Transverse colon (tissue), 4 donors: ENCODE results near the gene TLE3. TPM values are rescaled to one million over a fixed set of nuclear protein-coding genes. Genes with fewer than 3 reads are reported as not detected.
A peak's percentile ranks its signal among the peaks of the same experiment; 100 is the strongest.

Source experiments
- DNase-seq: peaks from one replicate; pipeline ENCODE4 v3.0.0-alpha.2; 2019
- H3K27ac ChIP-seq, 4 donors: fragments of 200-600 bp; sonication (generic); 2 replicates each; pipeline ENCODE4 v1.5.1; 2016 to 2018; ENCODE audit warnings: inconsistent platforms in 4 of 4
- H3K27me3 ChIP-seq: fragments of 200-600 bp; sonication (generic); 2 replicates; pipeline ENCODE4 v1.5.1; 2017; ENCODE audit warnings: inconsistent platforms
- H3K36me3 ChIP-seq, 4 donors: fragments of 200-600 bp; sonication (generic); 2 replicates each; pipeline ENCODE4 v1.5.1; 2017 to 2019; ENCODE audit warnings: inconsistent platforms in 4 of 4
- H3K4me1 ChIP-seq, 4 donors: fragments of 200-600 bp; sonication (generic); 2 replicates each; pipeline ENCODE4 v1.5.1; 2017 to 2020; ENCODE audit warnings: inconsistent platforms in 4 of 4
- H3K4me3 ChIP-seq, 4 donors: fragments of 200-600 bp; sonication (generic); 1 replicate in 1 of 4; 2 replicates in 3 of 4; pipeline versions ENCODE4 v1.5.1 to v1.6.1; 2017 to 2019; ENCODE audit warnings: inconsistent platforms in 4 of 4
- H3K9me3 ChIP-seq, 2 donors: fragments of 200-600 bp; sonication (generic); 2 replicates each; pipeline ENCODE4 v1.5.1; 2017 to 2019; ENCODE audit warnings: inconsistent platforms in 2 of 2
- EP300 ChIP-seq: sonication (generic); formaldehyde crosslinking; IDR thresholded peaks from one replicate; pipeline ENCODE4 v1.6.1; 2017; ENCODE audit warnings: antibody characterized with exemption, low read depth
- POLR2A ChIP-seq: fragments of 450-650 bp; IDR thresholded peaks from one replicate; pipeline ENCODE4 v1.6.1; 2016; ENCODE audit warnings: antibody characterized with exemption, mild to moderate bottlenecking, moderate library complexity
- POLR2AphosphoS5 ChIP-seq, 3 donors: sonication (generic); formaldehyde crosslinking; IDR thresholded peaks; one replicate each; pipeline ENCODE4 v1.6.1; 2016; ENCODE audit warnings: antibody characterized with exemption in 3 of 3
- WGBS, 2 donors: methylation state at CpG; one replicate each; pipeline ENCODE4 v1.1.5; 2018; ENCODE audit warnings: low coverage in 1 of 2; 5-methylcytosine and 5-hydroxymethylcytosine counted together
- in situ Hi-C, 4 donors: fragments of 200-750 bp; cut with MboI; loops; one replicate each; pipeline versions ENCODE4 v1.15.0 to v1.15.1; 2017; ENCODE audit warnings: low sequenced_read_pairs in 3 of 4, low pct_ligation_motif_present in 1 of 4, low pct_unique_long_range_greater_than_20kb in 1 of 4
- intact Hi-C: fragments of 100-400 bp; cut with DNase I; formaldehyde crosslinking; loops from one replicate; pipeline ENCODE4 v1.15.1; 2023; ENCODE audit warnings: low total_unique reads
- total RNA-seq, 4 donors: library from RNA; depleted of rRNA; stranded (reverse); fragments of >200 nt; gene quantifications; one replicate each; pipeline ENCODE4 v1.1.0, GENCODE V29; 2016
- TF ChIP-seq, protein P1 (sequence below), 5 experiments: fragments of 200-600 bp in 3 of 5; fragments of 450-650 bp in 2 of 5; sonication (generic) in 3 of 5; IDR thresholded peaks; 1 replicate in 2 of 5; 2 replicates in 3 of 5; pipeline ENCODE4 v1.5.1; 2016 to 2017; ENCODE audit warnings: antibody characterized with exemption in 5 of 5, inconsistent platforms in 3 of 5, mild to moderate bottlenecking in 2 of 5, moderate library complexity in 1 of 5

Gene TLE3
- total RNA-seq, 4 donors from 2014 or later = 49.8 to 223 (median 114) TPM

- no peak for DNase-seq
- WGBS, 2 donors = 92% methylated on average over 2 to 7 of the region's 7 CpGs
- intact Hi-C loops = no loop called here
These were observed 6.3 kb upstream of the TLE3 start for GRCh38 chr15:70103880-70104626.

DNA sequence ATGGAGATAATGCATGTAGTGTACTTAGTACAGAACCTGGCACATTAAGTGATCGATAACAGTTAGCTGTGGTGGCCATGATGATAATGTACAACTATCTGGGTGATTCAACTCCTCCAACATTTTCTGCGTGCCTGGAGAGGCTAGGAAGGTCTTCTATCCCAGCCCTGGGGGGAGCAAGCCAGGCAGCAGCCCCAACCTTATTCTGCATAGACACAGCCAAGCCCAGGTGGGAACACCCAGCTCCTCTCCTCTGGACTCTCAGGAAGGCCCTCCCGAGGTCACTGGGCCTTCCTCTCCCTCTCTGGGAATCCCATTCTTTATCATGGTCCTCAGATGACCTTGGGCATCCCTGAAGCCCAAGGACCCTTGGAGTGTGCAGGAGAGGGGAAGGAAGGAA lies 5.1 kb upstream of the TLE3 start:
- Histone ChIP-seq H3K4me3 (no peak overlapping the region), H3K4me1 (peaks cover 12 to 38% (median 32%) of the 10 kb centered on the region in 4 donors), H3K36me3 (no peaks in the 10 kb centered on the region), H3K9me3 (no peaks in the 10 kb centered on the region), H3K27ac (no peak overlapping the region), H3K27me3 (no peaks in the 10 kb centered on the region)
- WGBS, 2 donors = 86 to 100% methylated on average over 1 to 3 of the region's 3 CpGs
- intact Hi-C loops (no loop called here), in situ Hi-C loops (no loop called here)
- DNase-seq = no peak
- TF ChIP-seq POLR2AphosphoS5 (IDR thresholded peaks at IDR 0.05) (no peak), POLR2A (no peak), EP300 (no peak)
- TF ChIP-seq, protein P1, sequence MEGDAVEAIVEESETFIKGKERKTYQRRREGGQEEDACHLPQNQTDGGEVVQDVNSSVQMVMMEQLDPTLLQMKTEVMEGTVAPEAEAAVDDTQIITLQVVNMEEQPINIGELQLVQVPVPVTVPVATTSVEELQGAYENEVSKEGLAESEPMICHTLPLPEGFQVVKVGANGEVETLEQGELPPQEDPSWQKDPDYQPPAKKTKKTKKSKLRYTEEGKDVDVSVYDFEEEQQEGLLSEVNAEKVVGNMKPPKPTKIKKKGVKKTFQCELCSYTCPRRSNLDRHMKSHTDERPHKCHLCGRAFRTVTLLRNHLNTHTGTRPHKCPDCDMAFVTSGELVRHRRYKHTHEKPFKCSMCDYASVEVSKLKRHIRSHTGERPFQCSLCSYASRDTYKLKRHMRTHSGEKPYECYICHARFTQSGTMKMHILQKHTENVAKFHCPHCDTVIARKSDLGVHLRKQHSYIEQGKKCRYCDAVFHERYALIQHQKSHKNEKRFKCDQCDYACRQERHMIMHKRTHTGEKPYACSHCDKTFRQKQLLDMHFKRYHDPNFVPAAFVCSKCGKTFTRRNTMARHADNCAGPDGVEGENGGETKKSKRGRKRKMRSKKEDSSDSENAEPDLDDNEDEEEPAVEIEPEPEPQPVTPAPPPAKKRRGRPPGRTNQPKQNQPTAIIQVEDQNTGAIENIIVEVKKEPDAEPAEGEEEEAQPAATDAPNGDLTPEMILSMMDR (IDR thresholded peaks at IDR 0.05) = no peak

More at GRCh38 chr15:70103880-70104626, 6.3 kb upstream of the TLE3 start:
- Histone ChIP-seq H3K4me1 (peaks cover 8 to 27% (median 23%) of the 10 kb centered on the region in 4 donors), H3K4me3 (no peak overlapping the region), H3K27ac (no peak overlapping the region), H3K27me3 (no peaks in the 10 kb centered on the region), H3K36me3 (no peaks in the 10 kb centered on the region), H3K9me3 (no peaks in the 10 kb centered on the region)
- no peak for TF ChIP-seq EP300
- no peak for TF ChIP-seq POLR2AphosphoS5 (IDR thresholded peaks at IDR 0.05)
- TF ChIP-seq, protein P1 (IDR thresholded peaks at IDR 0.05) = no peak
- no peak for TF ChIP-seq POLR2A
- in situ Hi-C loops = no loop called here

DNA sequence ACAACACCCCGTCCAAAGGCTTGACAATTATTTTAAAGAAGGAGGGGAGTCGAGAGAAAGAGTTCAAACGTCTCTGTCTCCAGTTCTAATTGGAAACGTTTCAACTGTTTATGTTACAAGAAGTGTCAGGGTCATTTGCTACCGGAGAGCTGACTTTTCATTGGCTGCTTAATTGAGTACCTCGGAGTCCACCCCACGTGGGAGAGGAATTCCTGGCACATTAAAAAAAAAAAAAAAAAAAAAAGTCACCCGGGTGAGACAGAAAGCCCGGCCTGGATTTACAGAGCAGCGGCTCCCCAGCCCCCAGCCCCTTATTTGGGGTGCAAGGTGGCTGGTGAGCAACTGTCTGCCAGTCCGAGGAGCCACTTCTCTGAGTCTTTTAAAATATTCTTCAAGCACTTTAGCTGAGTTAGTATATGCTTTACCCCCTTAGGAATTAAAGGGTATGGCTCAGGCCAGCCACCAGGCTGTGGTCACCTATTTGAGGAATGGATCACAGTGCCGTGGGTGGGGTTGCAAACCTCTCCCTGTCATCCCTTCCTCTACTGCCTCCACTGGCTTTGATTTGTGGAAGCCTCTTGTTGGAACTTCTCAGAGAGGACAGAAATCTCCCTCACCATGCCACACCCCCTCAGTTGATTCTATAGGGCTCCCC lies 3.9 kb upstream of the TLE3 start:
- H3K4me1 ChIP-seq = peaks cover 12 to 38% (median 32%) of the 10 kb centered on the region in 4 donors
- intact Hi-C loops = no loop called here
- peak; percentile 63 for DNase-seq
- TF ChIP-seq, protein P1 (IDR thresholded peaks at IDR 0.05) = peak in 2 of 5 experiments; percentile 15 to 17
- TF ChIP-seq EP300 (no peak), POLR2AphosphoS5 (IDR thresholded peaks at IDR 0.05) (peak; percentile 11 to 36 (median 28)), POLR2A (no peak)
- H3K9me3 ChIP-seq = no peaks in the 10 kb centered on the region
- 0 to 7% methylated on average over 4 to 12 of the region's 12 CpGs for WGBS, 2 donors
- no peaks in the 10 kb centered on the region for H3K36me3 ChIP-seq
- in situ Hi-C loops = no loop called here
- peak overlapping the region; percentile 79 to 97 (median 96) for H3K27ac ChIP-seq
- no peaks in the 10 kb centered on the region for H3K27me3 ChIP-seq
- H3K4me3 ChIP-seq = peak overlapping the region in 2 of 4 donors; percentile 34 to 49

DNA sequence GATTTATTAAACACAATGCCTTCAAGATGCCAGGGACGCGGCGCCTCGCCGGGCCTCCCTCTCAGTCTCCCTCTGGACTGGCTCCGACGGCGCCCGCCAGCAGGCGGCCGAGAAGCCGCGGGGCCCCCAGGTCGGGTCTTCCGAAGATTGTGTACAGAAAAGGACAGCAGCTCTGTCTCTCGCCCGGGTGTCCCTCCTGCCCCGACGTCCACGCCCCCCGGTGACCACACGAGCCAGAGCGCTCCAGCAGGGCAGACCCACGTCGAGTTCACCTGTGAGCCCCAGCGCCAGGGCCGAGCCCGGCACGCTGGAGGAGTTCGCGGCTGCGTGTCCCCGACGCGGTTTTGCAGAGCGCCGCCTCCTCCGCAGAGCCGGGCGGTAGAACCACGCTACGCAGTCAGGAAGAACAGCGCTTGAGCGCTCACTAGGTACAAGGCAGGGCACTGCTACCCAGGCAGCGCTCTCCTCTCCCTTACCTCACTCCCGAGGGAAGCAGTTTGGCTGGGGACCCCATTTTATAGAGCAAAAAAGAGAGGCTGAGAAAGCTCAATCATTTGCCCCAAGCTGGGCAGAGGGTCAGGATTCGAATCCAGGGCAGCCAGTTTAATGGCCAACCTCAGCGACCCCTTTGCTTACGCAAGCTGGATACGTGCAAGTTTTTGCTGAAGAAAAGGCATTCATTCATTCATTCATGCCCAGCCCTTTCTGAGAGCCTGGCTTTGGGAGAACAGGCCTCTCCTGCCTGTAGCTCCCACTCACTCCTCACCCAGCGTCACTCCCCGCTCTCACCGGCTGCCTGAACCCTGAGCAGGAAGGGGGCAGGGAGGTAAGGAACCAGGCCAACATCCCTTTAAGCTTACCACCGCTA lies 3.0 kb upstream of the TLE3 start:
- peaks cover 12 to 38% (median 32%) of the 10 kb centered on the region in 4 donors for H3K4me1 ChIP-seq
- TF ChIP-seq, protein P1 (IDR thresholded peaks at IDR 0.05) = peak; percentile 30 to 60 (median 47)
- TF ChIP-seq POLR2AphosphoS5 (IDR thresholded peaks at IDR 0.05) (peak in 1 of 3 donors; percentile 46), POLR2A (no peak)
- H3K27ac ChIP-seq = peak overlapping the region; percentile 79 to 97 (median 96)
- in situ Hi-C loops (no loop called here), intact Hi-C loops (no loop called here)
- DNase-seq = peak; percentile 71
- H3K4me3 ChIP-seq = peak overlapping the region; percentile 5 to 49 (median 24)
- H3K9me3 ChIP-seq = no peaks in the 10 kb centered on the region
- 14 to 27% methylated on average over 3 to 19 of the region's 54 CpGs for WGBS, 2 donors
- no peaks in the 10 kb centered on the region for H3K36me3 ChIP-seq
- H3K27me3 ChIP-seq = no peaks in the 10 kb centered on the region
